NCI-H2081 (cell line): ENCODE data around the gene CCL21.

Source experiments
- DNase-seq, 2 experiments: peaks; one replicate each; lab custom pipeline; 2025; lab: John Stamatoyannopoulos, UW

CCL21 gene

GRCh38 chr9:34707130-34707529 is 2.8 kb downstream of the CCL21 start:
- no peak for DNase-seq

GRCh38 chr9:34701769-34702736 is 7.9 kb downstream of the CCL21 start:
- DNase-seq: peak; percentile 78 to 80

GRCh38 chr9:34701023-34701768 is 8.7 kb downstream of the CCL21 start:
- peak; percentile 65 to 73 for DNase-seq

GRCh38 chr9:34694811-34695210 is 15.1 kb downstream of the CCL21 start:
- no peak for DNase-seq

DNA sequence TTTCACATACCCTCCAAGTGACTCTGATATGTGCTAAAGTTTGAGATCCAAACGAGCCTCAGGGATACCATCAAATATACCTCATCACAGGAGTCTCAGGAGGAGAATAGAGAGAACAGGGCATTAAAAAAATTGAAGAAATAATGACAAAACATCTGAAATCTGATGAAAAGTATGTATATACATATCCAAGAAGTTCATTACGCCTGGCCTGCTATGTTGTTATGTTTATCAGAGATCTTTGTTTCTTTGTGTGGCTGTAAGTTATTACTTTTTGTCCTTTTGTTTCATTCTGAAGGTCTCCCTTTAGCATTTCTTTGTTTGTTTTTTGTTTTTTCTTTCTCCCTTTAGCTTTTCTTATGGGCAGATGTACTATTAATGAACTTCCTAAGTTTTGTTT is 16.4 kb downstream of the CCL21 start:
- DNase-seq: no peak

DNA sequence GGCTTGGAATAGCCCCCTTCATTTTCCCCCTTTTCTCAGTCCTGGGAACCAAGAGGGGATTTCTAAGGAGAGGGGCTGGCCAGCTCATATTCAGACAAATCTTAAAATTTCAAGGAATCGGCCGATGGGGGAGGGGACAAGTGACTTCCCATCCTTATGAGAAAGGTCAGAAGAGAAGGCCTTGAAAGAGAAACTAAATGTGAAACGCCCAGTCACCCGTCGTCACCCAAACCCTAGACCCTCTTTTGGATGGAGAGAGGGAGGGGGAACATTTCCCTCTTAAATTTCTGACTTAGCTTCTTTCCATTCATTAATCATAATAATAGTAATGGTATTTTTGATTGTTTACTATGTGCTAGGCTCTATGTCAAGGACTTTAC is 18.0 kb downstream of the CCL21 start:
- no peak for DNase-seq

GRCh38 chr9:34690983-34691935 is 18.7 kb downstream of the CCL21 start, which contains the start of gene CCL19:
TSS of gene CCL19 (minus strand) at chr9:34691276. CDS start at chr9:34691139, 137 bp downstream.
- no peak for DNase-seq

GRCh38 chr9:34689512-34689911 is 20.4 kb downstream of the CCL21 start:
- DNase-seq: no peak

- no peak for DNase-seq
These were observed 20.8 kb downstream of the CCL21 start for GRCh38 chr9:34689116-34689470.

DNA sequence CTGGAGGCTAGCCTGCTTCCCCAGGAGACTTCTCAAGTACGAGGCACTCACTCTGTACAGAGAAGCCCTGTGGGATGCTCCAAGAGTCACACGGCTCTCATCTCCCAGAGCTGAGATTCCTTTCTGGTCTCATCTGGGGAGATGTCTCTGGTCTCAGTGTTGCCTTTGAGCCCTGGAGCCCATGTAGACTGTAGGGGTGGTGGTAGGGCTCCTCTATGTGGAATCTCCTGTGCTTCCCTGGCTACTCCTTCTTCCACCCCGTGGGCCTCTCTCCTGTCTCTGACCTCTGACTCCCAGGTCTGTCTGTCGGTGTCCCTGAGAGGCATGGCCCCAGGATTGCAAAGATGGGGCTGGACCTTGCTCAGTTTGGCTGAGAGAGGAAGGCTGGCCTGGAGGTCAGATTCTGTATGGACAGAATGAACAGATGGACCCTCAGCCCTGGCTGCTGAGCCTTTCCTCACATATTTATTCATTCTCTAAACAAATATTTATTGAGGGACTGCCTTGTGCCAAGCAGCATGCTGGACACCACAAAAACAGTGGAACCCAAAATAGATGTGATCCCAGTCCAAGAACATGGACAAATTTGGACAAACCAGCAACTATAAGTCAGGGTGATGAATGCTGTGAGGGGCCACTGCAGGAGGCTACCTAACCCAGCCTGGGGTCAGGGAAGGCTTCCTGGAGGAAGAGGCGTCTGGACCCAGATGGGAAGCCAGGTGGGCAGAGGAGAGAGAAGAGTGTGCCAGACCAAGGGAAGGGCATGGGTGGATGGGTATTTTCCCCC is 21.4 kb downstream of the CCL21 start:
- DNase-seq: no peak

- no peak for DNase-seq
These were observed 22.5 kb downstream of the CCL21 start for GRCh38 chr9:34687276-34688030.

- DNase-seq: no peak
These were observed 23.2 kb downstream of the CCL21 start for GRCh38 chr9:34686732-34687131.

DNA sequence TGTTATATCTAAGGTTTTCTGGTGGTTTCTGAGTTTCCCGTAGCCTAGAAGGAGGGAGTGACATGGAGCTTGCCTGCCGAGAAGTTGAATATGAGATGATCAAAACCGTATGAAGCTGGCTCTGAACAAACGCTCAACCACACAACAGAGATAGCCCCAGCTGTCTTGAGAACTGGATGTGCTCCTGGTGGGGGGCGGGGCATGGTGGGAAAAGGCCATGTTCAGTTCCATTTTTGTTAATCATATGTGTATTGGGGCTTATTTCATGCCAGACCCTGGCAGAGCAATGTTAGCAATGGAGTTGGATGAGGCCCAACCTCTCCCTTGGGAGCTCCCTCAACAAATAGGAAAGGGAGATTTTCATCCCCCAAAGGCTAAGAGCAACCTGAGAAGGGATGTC is 23.7 kb downstream of the CCL21 start:
- no peak for DNase-seq

GRCh38 chr9:34685591-34685990 is 24.3 kb downstream of the CCL21 start:
- DNase-seq: no peak

GRCh38 chr9:34684816-34685215 is 25.1 kb downstream of the CCL21 start:
- DNase-seq: no peak

DNA sequence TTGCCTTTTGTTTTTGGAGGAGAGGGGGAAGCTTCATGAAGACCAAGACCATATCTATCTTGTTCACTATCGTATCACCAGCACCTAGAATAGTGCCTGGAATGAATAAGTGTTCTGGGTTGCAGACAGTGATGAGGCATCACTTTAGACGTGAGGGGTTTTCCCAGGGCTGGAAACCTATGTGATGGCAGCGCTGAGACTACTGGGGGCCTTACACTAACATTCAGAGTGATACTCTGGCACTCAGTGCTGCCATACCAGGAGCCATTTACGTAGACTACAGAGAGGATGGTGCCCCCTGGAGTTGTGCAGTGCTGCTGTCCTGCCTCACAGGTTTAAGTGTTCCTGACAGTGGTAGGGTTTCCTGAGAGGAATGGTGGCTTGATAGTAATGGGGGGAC is 25.8 kb downstream of the CCL21 start:
- DNase-seq: no peak

GRCh38 chr9:34675869-34676268 is 34.1 kb downstream of the CCL21 start:
- DNase-seq: no peak

- peak; percentile 72 to 82 for DNase-seq
These were observed 34.8 kb downstream of the CCL21 start for GRCh38 chr9:34675048-34675714.

DNA sequence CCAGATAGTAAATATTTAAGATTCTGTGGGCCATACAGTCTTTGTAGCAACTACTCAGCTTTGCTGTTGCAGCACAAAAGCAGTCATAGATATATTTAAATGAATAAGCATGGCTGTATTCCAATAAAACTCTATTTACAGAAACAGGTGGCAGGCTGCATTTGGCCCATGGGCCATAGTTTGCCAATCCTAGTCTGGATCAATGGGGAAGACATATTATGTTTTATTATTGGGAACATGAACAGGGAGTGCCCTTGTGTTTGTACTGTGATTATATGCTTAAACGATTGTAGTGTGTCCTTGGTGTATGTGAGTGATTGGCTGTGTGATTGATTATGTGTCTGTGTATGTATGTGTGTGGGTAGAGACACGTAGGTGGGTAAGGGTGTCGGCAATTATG is 35.5 kb downstream of the CCL21 start:
- no peak for DNase-seq

DNA sequence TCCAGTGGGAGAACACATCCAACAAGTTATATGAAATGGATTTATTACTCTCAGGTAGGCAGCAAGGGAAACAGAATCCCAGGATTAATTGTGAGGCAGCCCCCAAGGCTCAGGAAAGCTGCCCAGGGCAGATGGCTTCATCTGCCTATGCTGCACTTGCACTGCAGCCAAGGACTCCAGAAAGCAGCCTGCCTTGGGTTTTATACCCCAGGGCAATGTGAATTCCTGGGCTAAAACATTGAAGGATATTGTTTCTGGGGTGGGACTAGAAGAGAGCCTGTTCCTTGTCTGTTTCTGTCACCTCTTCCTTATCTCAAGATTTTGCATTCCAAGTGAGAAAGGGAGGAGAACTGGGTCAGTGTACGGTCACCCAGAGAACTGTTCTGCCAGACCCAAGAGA is 38.6 kb downstream of the CCL21 start:
- DNase-seq: no peak
